GOT3 (cell line): Measurements from ENCODE around the gene WIPF3.

Experiments
- DNase-seq: peaks from one replicate; lab custom pipeline; 2025; ENCODE audit warnings: mixed read lengths; lab: John Stamatoyannopoulos, UW

WIPF3 gene

GRCh38 chr7:29847916-29848315 lies 41.6 kb downstream of the WIPF3 start:
- DNase-seq, result no peak

- no peak for DNase-seq
These were observed 42.6 kb downstream of the WIPF3 start for GRCh38 chr7:29848941-29849340.

DNA sequence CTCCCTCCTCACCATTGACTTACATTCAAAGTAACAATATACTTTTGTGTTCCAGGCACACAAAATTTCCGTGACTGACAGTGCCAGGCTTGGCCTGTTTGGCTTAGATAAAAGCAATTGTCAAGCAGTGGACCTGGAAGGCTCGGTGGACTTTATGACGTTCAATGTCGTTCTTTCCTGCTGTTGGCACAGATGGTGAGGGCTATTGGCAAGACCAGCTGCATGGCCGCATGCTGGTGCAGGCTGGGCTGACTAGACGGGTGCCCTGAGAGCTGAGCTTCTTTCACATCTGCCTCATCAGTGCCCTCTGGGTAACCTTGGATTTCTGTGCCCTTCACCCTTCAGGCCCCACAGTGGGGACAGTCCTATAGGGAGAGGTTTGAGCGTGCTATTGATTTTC lies 45.2 kb downstream of the WIPF3 start:
- no peak for DNase-seq

DNA sequence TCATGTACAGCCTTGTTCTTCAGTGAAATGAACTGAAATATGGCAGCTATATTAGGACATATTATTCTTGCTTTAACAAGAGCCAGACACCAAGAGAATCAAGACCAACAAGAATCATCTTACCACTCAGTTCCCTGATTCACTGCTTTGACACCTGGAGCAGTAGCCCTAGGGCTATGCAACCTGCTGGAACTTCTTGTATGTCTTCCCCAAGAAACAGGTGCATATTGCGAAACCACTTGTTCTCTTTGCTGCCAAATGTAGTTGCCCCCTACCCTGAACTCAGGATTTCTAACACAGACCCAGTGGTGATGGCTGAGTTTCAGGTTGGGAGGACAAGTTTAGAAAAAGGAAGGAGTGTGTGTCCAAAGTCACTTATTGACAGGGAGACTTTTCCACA lies 46.1 kb downstream of the WIPF3 start:
- no peak for DNase-seq

- DNase-seq, result no peak
These were observed 46.8 kb downstream of the WIPF3 start for GRCh38 chr7:29853072-29853471.

DNA sequence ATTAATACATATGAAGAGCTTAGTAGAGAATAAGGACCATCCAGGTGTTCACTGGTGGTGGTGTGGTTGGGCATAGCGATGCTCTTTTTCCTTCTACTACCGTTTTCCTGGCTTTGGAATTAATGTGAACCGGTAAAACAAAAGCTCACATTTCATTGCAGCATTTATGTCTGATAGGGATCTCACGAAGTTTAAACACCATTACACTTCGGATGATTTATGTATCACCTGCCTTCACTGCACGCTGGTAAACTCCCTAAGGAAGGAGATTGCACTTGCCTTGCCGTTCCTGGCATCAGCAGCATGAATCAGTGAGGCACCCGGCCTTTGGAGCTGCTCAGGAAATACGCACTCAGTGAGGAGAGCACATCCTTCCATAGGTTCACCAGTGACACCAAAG lies 47.5 kb downstream of the WIPF3 start:
- no peak for DNase-seq

GRCh38 chr7:29854257-29854938 lies 48.1 kb downstream of the WIPF3 start:
- no peak for DNase-seq

DNA sequence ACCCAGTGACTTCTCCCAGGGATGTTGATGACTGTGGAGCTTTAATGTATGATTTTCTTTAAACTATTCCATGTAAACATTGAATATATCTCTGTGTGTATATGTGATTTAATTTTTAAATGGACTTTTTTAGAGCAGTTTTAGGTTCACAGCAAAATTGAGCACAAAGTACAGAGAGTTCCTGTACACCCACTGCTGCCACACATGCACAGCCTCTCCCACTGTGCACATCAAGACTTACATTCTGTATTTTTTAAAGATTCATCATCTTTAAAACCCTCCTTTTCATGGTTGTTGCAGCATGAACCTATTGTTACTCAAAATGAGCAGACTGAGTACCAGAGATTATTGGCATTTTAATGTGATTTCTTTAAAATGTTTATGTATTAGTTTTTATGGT lies 51.3 kb downstream of the WIPF3 start:
- no peak for DNase-seq

GRCh38 chr7:29858191-29858951 lies 52.1 kb downstream of the WIPF3 start:
- DNase-seq, result no peak

- DNase-seq, result no peak
These were observed 52.8 kb downstream of the WIPF3 start for GRCh38 chr7:29859104-29859503.

DNA sequence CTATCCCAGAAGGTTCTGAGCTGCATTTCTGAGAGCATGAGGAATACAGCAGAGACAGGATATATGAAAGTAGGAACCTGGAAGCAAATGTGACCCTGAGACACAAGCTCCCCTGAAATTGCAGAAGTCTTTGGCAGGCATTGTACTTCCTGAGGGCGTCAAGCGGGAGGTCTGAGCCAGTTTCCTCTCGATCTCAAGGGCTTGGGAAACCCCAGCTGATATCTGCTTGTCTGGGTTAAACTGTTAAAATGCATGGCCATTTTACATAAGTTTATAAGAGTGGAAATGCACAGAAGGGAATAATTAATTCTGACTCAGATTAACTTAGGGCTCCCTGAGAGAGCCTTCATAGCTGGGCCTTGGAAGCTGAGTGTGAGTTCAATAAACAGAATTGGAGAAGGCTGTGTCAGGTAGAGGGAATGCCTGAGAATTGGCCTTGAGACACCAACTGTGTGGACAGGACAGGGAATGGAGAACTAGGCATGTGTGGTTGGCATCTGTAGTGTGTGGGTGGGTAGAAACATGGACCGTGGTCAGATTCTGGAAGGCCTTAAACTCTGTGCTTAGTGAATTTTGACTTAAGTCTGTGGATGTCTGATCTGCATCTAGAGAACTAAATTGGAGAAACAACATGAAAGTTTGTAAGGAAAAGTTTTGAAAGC lies 53.3 kb downstream of the WIPF3 start:
- no peak for DNase-seq

- DNase-seq, result no peak
These were observed 53.9 kb downstream of the WIPF3 start for GRCh38 chr7:29860186-29860585.

DNA sequence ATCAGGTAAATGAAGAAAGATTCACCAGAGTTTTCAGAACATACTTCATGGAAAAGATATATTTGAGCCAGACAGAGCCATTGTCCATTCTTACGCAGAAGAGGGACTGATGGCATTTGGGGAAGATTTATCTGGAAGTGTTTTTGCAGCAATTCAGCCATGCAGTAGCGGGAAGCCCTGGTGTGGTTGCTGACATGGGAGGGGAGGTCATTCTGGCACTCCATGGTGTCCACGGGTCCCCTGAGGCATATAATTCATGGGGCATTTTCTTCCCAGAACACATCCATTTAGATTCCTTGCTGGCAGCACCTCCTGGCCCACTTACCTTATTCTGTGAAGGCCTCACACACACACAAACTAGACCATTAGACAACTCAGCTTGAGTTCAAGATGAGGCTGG lies 55.6 kb downstream of the WIPF3 start:
- DNase-seq, result no peak

GRCh38 chr7:29864656-29865055 lies 58.3 kb downstream of the WIPF3 start:
- no peak for DNase-seq

GRCh38 chr7:29865526-29865925 lies 59.2 kb downstream of the WIPF3 start:
- DNase-seq, result no peak

- DNase-seq, result no peak
These were observed 60.2 kb downstream of the WIPF3 start for GRCh38 chr7:29866490-29866930.

- DNase-seq, result no peak
These were observed 65.6 kb downstream of the WIPF3 start for GRCh38 chr7:29871787-29872398.

DNA sequence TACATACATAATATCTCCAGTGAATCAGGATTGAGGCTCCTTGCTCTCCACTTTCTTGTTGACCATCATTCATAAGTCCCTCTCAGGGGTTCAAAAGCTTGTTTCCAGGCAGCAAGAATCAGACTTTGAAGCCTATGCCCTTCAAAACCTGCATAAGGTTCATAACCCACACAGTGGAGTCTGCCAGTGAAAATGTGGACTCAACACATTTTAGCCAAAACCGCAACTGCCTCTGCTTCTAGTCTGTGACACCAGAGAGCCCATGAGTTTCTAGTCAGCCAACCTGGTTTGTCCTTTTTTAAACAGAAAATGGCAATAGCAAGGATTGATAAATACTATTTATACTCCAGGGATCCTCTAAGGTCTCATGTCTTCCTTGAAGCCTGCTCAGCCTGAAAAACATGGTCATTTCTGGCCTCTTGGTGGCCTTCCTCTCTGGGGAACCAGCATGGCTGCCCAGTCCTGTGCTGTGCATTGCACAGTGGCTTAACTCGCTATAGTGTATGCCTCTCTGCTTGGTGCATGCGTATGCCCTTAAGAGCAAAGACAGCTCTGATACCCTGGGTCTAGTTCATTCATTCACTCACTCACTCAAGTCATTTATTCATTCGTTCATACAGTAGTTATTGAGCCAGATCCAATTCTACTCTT lies 67.5 kb downstream of the WIPF3 start:
- DNase-seq, result no peak

DNA sequence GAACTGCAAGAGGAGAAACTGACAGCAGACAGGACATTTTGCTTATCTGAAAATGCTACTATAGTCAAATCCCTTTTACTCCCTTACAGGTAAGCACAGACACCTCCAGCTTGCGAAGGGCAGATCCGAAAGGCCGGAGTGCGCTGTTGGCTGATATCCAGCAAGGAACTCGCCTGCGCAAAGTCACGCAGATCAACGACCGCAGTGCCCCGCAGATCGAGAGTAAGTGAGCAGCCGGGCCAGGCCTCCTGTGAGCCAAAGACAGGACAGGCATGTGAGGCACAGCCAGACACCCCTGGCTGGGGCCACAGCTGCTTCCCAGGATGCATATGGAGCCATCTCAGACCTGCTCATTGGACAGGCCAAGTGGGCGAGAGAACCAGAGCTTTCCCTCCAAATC lies 69.4 kb downstream of the WIPF3 start:
- no peak for DNase-seq

GRCh38 chr7:29877196-29877595 lies 70.9 kb downstream of the WIPF3 start:
- DNase-seq, result no peak

DNA sequence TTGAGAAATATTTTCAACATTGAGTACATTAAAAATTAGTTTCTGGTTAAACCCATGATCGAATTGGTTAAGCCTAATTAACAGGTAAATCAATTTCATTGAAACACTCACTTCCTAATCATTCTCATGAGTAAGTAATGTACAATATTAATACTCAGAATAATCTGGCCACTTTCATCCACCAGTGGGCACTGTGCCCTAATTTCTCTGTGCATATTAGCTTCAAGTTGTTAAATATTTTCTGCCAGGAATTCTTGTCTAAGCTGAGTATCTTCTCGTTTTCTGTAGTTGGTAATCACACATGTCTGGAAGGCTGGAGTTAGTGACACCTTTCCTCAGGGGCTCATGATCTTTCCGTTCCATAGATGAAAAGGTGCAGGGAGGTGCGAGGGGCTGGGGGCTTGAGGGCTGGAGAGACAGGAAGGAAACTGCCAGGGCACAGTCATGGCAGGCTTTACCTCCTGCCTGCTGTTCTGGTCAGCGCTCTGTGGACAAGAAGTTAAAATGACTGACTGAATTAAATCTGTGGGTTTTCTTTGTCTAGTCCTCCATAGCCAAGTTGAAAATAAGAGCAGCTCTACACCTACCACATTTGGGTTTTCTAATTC lies 71.9 kb downstream of the WIPF3 start:
- no peak for DNase-seq

DNA sequence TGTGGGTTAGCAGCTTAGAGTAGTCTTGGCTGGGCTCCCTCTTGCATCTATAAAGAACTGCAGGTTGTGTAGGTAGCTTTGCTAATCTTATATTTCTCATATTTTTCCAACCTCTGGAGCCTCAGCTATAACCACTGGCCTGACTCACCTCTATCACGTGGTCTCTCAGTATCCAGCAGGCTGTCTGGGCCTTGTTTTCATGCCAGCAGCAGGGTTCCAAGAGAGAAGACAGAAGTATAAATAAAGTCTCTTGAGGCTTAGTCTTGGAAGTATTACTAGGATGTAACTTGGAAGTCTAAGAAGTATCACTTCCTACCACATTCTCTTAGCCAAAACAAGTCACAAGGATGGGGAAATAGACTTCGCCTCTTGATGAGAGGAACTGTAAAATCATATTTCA lies 73.3 kb downstream of the WIPF3 start:
- no peak for DNase-seq
